ENCODE results near the gene ZNF554.

GRCh38 chr19:2800506-2800905 is 19.2 kb upstream of the ZNF554 start:
- TF ChIP-seq CTCF (IDR thresholded peaks at IDR 0.05; ENCODE audit: low read depth, low read length) = no peak
- no peak for TF ChIP-seq EZH2phosphoT487 (IDR thresholded peaks at IDR 0.05; ENCODE audit: low read depth)
